ENCODE data around the gene ARHGDIB. TPM values are rescaled to one million over a fixed set of nuclear protein-coding genes. Genes with fewer than 3 reads are reported as not detected.

The ARHGDIB gene
- total RNA-seq, 2 donors from 2014 or later = 0.66 to 0.95 TPM

DNA sequence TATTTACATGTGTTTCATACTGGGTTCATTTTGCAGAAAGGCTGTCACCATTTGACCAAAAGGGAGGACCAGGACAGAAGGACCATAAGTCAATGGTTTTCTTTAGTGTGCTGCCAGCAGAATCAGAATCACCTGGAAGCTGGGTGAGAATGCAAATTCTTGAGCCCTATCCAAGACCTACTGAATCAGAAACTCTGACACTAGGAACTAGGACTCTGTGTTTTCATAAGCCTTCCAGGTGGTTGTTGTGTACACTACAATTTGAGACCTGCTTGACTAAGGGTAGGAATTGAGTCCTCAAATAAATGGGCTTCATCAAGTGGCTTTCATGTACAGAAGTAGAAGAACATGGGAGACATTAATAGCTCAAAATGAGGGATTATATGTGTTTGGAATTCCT, 43.7 kb upstream of the ARHGDIB start:
- TF ChIP-seq, protein P1, sequence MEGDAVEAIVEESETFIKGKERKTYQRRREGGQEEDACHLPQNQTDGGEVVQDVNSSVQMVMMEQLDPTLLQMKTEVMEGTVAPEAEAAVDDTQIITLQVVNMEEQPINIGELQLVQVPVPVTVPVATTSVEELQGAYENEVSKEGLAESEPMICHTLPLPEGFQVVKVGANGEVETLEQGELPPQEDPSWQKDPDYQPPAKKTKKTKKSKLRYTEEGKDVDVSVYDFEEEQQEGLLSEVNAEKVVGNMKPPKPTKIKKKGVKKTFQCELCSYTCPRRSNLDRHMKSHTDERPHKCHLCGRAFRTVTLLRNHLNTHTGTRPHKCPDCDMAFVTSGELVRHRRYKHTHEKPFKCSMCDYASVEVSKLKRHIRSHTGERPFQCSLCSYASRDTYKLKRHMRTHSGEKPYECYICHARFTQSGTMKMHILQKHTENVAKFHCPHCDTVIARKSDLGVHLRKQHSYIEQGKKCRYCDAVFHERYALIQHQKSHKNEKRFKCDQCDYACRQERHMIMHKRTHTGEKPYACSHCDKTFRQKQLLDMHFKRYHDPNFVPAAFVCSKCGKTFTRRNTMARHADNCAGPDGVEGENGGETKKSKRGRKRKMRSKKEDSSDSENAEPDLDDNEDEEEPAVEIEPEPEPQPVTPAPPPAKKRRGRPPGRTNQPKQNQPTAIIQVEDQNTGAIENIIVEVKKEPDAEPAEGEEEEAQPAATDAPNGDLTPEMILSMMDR (conservative IDR thresholded peaks at IDR 0.05) = no peak
- no peak overlapping the region for H3K27ac Mint-ChIP-seq
- H3K4me1 Mint-ChIP-seq = peaks cover 6% of the 10 kb centered on the region
- Histone ChIP-seq H3K4me1 (ENCODE audit: control insufficient read depth, insufficient read depth, low read length) (no peaks in the 10 kb centered on the region), H3K9ac (ENCODE audit: extremely low read depth, low read length, poor library complexity, severe bottlenecking) (no peak overlapping the region), H3K9me3 (ENCODE audit: control insufficient read depth, low read length) (no peaks in the 10 kb centered on the region), H3K4me3 (ENCODE audit: low read length) (no peak overlapping the region), H3K27ac (ENCODE audit: low read depth, low read length) (no peak overlapping the region), H3K36me3 (ENCODE audit: control insufficient read depth, insufficient read depth, low read length) (no peaks in the 10 kb centered on the region), H3K27me3 (ENCODE audit: control insufficient read depth, insufficient read depth, low read length, poor library complexity, severe bottlenecking) (no peaks in the 10 kb centered on the region)
- no peaks in the 10 kb centered on the region for H3K36me3 Mint-ChIP-seq (ENCODE audit: low read depth)
- H3K4me3 Mint-ChIP-seq = no peak overlapping the region
- no peaks in the 10 kb centered on the region for H3K27me3 Mint-ChIP-seq (ENCODE audit: insufficient read depth)
- H3K9me3 Mint-ChIP-seq = no peaks in the 10 kb centered on the region
- DNase-seq = no peak

DNA sequence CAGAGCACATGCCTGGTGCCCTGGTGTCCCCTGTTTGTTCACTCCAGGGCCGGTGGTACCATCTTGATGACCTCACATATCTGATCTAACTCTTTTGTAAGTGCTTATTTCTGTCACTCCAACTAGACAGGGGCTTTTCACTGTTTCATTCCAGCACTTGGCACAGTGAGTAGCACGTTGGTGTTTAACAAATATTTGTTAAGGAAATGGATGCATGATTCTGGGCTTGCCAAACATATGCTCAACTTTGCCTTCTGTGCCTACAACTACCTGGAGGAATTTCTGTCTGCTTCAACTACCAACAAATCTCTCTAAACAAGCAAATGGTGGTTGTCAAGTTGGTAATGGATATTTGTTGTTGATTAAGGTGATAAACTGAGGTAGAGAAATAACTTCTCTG, 43.0 kb upstream of the ARHGDIB start:
- Histone ChIP-seq H3K36me3 (ENCODE audit: control insufficient read depth, insufficient read depth, low read length) (no peaks in the 10 kb centered on the region), H3K4me1 (ENCODE audit: control insufficient read depth, insufficient read depth, low read length) (no peaks in the 10 kb centered on the region), H3K9me3 (ENCODE audit: control insufficient read depth, low read length) (no peaks in the 10 kb centered on the region), H3K9ac (ENCODE audit: extremely low read depth, low read length, poor library complexity, severe bottlenecking) (no peak overlapping the region), H3K27me3 (ENCODE audit: control insufficient read depth, insufficient read depth, low read length, poor library complexity, severe bottlenecking) (no peaks in the 10 kb centered on the region), H3K4me3 (ENCODE audit: low read length) (no peak overlapping the region), H3K27ac (ENCODE audit: low read depth, low read length) (no peak overlapping the region)
- H3K36me3 Mint-ChIP-seq (ENCODE audit: low read depth) = no peaks in the 10 kb centered on the region
- H3K4me1 Mint-ChIP-seq = peaks cover 6% of the 10 kb centered on the region
- no peaks in the 10 kb centered on the region for H3K27me3 Mint-ChIP-seq (ENCODE audit: insufficient read depth)
- H3K4me3 Mint-ChIP-seq = no peak overlapping the region
- TF ChIP-seq, protein P1 (conservative IDR thresholded peaks at IDR 0.05) = no peak
- WGBS, 2 experiments (ENCODE audit: insufficient coverage in 1 of 2, insufficient read length in 1 of 2) = 96% methylated on average over 2 of the region's 2 CpGs; no CpG with 5 or more reads in 1 of the 2 experiments
- no peaks in the 10 kb centered on the region for H3K9me3 Mint-ChIP-seq
- no peak for DNase-seq
- no peak overlapping the region for H3K27ac Mint-ChIP-seq

DNA sequence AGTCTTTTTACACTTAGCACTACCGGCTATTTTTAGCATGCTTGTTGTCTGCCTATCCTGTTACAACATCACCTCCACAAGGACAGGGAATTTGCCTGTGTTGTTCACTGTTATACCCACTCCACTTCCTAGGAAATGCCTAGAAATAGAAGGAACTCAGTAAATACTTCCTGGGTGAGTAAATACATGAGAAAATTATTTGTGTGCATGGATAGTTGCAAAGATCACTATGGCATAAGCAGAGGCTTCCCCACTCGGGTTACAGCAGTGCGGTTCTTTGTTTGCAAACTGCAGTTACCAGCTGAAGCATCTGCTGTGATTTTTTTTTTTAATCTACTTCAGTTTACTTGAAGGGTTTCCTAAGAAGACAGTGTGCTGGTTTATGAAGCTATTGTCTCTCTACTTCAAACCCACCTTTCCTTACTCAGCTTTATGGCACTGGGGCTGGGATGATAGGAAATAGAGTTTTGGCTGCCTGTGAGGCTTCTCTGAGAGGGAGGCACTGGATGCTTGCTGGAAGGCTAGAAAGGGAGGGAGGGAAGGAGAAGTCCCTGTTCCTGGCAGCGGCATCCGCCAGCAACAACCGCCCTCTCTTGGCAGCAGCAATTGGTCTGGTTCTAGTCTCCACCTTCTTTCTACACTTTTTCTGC, 40.5 kb upstream of the ARHGDIB start:
- H3K4me1 ChIP-seq (ENCODE audit: control insufficient read depth, insufficient read depth, low read length) = no peaks in the 10 kb centered on the region
- Mint-ChIP-seq H3K36me3 (ENCODE audit: low read depth) (no peaks in the 10 kb centered on the region), H3K4me1 (peaks cover 6% of the 10 kb centered on the region), H3K27me3 (ENCODE audit: insufficient read depth) (no peaks in the 10 kb centered on the region), H3K9me3 (no peaks in the 10 kb centered on the region), H3K27ac (no peak overlapping the region), H3K4me3 (no peak overlapping the region)
- DNase-seq = peak; percentile 85
- H3K9ac ChIP-seq (ENCODE audit: extremely low read depth, low read length, poor library complexity, severe bottlenecking) = no peak overlapping the region
- H3K9me3 ChIP-seq (ENCODE audit: control insufficient read depth, low read length) = no peaks in the 10 kb centered on the region
- 57% methylated on average over 6 of the region's 6 CpGs; no CpG with 5 or more reads in 1 of the 2 experiments for WGBS, 2 experiments (ENCODE audit: insufficient coverage in 1 of 2, insufficient read length in 1 of 2)
- no peak overlapping the region for H3K4me3 ChIP-seq (ENCODE audit: low read length)
- no peaks in the 10 kb centered on the region for H3K36me3 ChIP-seq (ENCODE audit: control insufficient read depth, insufficient read depth, low read length)
- H3K27me3 ChIP-seq (ENCODE audit: control insufficient read depth, insufficient read depth, low read length, poor library complexity, severe bottlenecking) = no peaks in the 10 kb centered on the region
- TF ChIP-seq, protein P1 (conservative IDR thresholded peaks at IDR 0.05) = peak; percentile 34
- H3K27ac ChIP-seq (ENCODE audit: low read depth, low read length) = peak overlapping the region; percentile 21

All from endodermal cell (in vitro differentiated cells).